ENCODE data around the gene NPAS2.

Gene NPAS2

GRCh38 chr2:100987974-100988373 is 168.0 kb downstream of the NPAS2 start:
- no CpG with 5 or more reads among the region's 4 CpGs for WGBS (ENCODE audit: extremely low coverage, insufficient coverage, low lambda C conversion rate)

GRCh38 chr2:100988630-100989417 is 168.9 kb downstream of the NPAS2 start:
- WGBS (ENCODE audit: extremely low coverage, insufficient coverage, low lambda C conversion rate): no CpG with 5 or more reads among the region's 8 CpGs
- no peak overlapping the region for H4K8ac ChIP-seq (ENCODE audit: low read depth, low read length)

More at GRCh38 chr2:100987974-100988373, 168.0 kb downstream of the NPAS2 start:
- Histone ChIP-seq H3K36me3 (ENCODE audit: control insufficient read depth, insufficient read depth, low read length) (no peaks in the 10 kb centered on the region), H3K27me3 (ENCODE audit: insufficient read depth, low read length, poor library complexity) (no peaks in the 10 kb centered on the region), H2BK5ac (ENCODE audit: low read length) (no peak overlapping the region), H3K56ac (ENCODE audit: low read length) (no peak overlapping the region), H3K79me1 (ENCODE audit: low read length) (no peaks in the 10 kb centered on the region), H3K4me2 (ENCODE audit: low read length) (no peak overlapping the region), H4K5ac (ENCODE audit: low read length) (no peak overlapping the region), H3K9ac (ENCODE audit: low read length) (no peak overlapping the region), H2AK5ac (ENCODE audit: low read length) (no peak overlapping the region), H3K4me3 (ENCODE audit: low read length) (no peak overlapping the region), H4K8ac (ENCODE audit: low read depth, low read length) (no peak overlapping the region), H2BK120ac (ENCODE audit: low read depth, low read length) (no peak overlapping the region), H2BK15ac (replicated peaks; ENCODE audit: low read depth) (no peak overlapping the region), H3K4me1 (ENCODE audit: control insufficient read depth, low read depth, low read length) (no peaks in the 10 kb centered on the region), H3K23ac (ENCODE audit: low read length) (no peak overlapping the region), H3K79me2 (ENCODE audit: control insufficient read depth, insufficient read depth, low read length) (no peaks in the 10 kb centered on the region), H3K18ac (ENCODE audit: low read length) (no peak overlapping the region), H3K4ac (ENCODE audit: low read depth, low read length) (no peak overlapping the region), H3K27ac (ENCODE audit: low read depth, low read length) (no peak overlapping the region)
- DNase-seq: no peak

GRCh38 chr2:100989666-100990065 is 169.7 kb downstream of the NPAS2 start:
- H3K36me3 ChIP-seq (ENCODE audit: control insufficient read depth, insufficient read depth, low read length): no peaks in the 10 kb centered on the region
- H3K27ac ChIP-seq (ENCODE audit: low read depth, low read length): no peak overlapping the region
- H3K4me1 ChIP-seq (ENCODE audit: control insufficient read depth, low read depth, low read length): no peaks in the 10 kb centered on the region
- no peaks in the 10 kb centered on the region for H3K79me1 ChIP-seq (ENCODE audit: low read length)
- no peaks in the 10 kb centered on the region for H3K27me3 ChIP-seq (ENCODE audit: insufficient read depth, low read length, poor library complexity)
- H3K4ac ChIP-seq (ENCODE audit: low read depth, low read length): no peak overlapping the region
- H3K23ac ChIP-seq (ENCODE audit: low read length): no peak overlapping the region
- no peak overlapping the region for H3K4me3 ChIP-seq (ENCODE audit: low read length)
- no peak for DNase-seq
- no peak overlapping the region for H3K4me2 ChIP-seq (ENCODE audit: low read length)
- no peak overlapping the region for H4K5ac ChIP-seq (ENCODE audit: low read length)
- no peak overlapping the region for H2BK120ac ChIP-seq (ENCODE audit: low read depth, low read length)
- WGBS (ENCODE audit: extremely low coverage, insufficient coverage, low lambda C conversion rate): no CpG with 5 or more reads among the region's 3 CpGs
- H3K79me2 ChIP-seq (ENCODE audit: control insufficient read depth, insufficient read depth, low read length): no peaks in the 10 kb centered on the region
- H2AK5ac ChIP-seq (ENCODE audit: low read length): no peak overlapping the region
- no peak overlapping the region for H3K56ac ChIP-seq (ENCODE audit: low read length)
- no peak overlapping the region for H2BK5ac ChIP-seq (ENCODE audit: low read length)
- no peak overlapping the region for H3K9ac ChIP-seq (ENCODE audit: low read length)
- H2BK15ac ChIP-seq (replicated peaks; ENCODE audit: low read depth): no peak overlapping the region
- H4K8ac ChIP-seq (ENCODE audit: low read depth, low read length): no peak overlapping the region
- H3K18ac ChIP-seq (ENCODE audit: low read length): no peak overlapping the region

More at GRCh38 chr2:100988630-100989417, 168.9 kb downstream of the NPAS2 start:
- Histone ChIP-seq H3K9ac (ENCODE audit: low read length) (no peak overlapping the region), H3K27ac (ENCODE audit: low read depth, low read length) (no peak overlapping the region), H2BK15ac (replicated peaks; ENCODE audit: low read depth) (no peak overlapping the region), H2AK5ac (ENCODE audit: low read length) (no peak overlapping the region), H2BK5ac (ENCODE audit: low read length) (no peak overlapping the region), H3K4me1 (ENCODE audit: control insufficient read depth, low read depth, low read length) (no peaks in the 10 kb centered on the region), H3K4me2 (ENCODE audit: low read length) (no peak overlapping the region), H3K36me3 (ENCODE audit: control insufficient read depth, insufficient read depth, low read length) (no peaks in the 10 kb centered on the region), H3K79me1 (ENCODE audit: low read length) (no peaks in the 10 kb centered on the region), H3K4me3 (ENCODE audit: low read length) (no peak overlapping the region), H3K18ac (ENCODE audit: low read length) (no peak overlapping the region), H4K5ac (ENCODE audit: low read length) (no peak overlapping the region), H3K23ac (ENCODE audit: low read length) (no peak overlapping the region), H3K56ac (ENCODE audit: low read length) (no peak overlapping the region), H3K4ac (ENCODE audit: low read depth, low read length) (no peak overlapping the region), H3K79me2 (ENCODE audit: control insufficient read depth, insufficient read depth, low read length) (no peaks in the 10 kb centered on the region), H3K27me3 (ENCODE audit: insufficient read depth, low read length, poor library complexity) (no peaks in the 10 kb centered on the region), H2BK120ac (ENCODE audit: low read depth, low read length) (no peak overlapping the region)
- DNase-seq: no peak

GRCh38 chr2:100990166-100990565 is 170.2 kb downstream of the NPAS2 start:
- H3K23ac ChIP-seq (ENCODE audit: low read length): no peak overlapping the region
- H2BK15ac ChIP-seq (replicated peaks; ENCODE audit: low read depth): no peak overlapping the region
- H3K9ac ChIP-seq (ENCODE audit: low read length): no peak overlapping the region
- H2BK5ac ChIP-seq (ENCODE audit: low read length): no peak overlapping the region
- H4K5ac ChIP-seq (ENCODE audit: low read length): no peak overlapping the region
- no peak overlapping the region for H3K56ac ChIP-seq (ENCODE audit: low read length)
- H3K27ac ChIP-seq (ENCODE audit: low read depth, low read length): no peak overlapping the region
- no peak overlapping the region for H3K4ac ChIP-seq (ENCODE audit: low read depth, low read length)
- H4K8ac ChIP-seq (ENCODE audit: low read depth, low read length): no peak overlapping the region
- H2BK120ac ChIP-seq (ENCODE audit: low read depth, low read length): no peak overlapping the region
- H3K4me2 ChIP-seq (ENCODE audit: low read length): no peak overlapping the region
- DNase-seq: no peak
- no peak overlapping the region for H3K4me3 ChIP-seq (ENCODE audit: low read length)
- H3K36me3 ChIP-seq (ENCODE audit: control insufficient read depth, insufficient read depth, low read length): no peaks in the 10 kb centered on the region
- no peak overlapping the region for H3K18ac ChIP-seq (ENCODE audit: low read length)
- no peaks in the 10 kb centered on the region for H3K79me1 ChIP-seq (ENCODE audit: low read length)
- no CpG with 5 or more reads among the region's 9 CpGs for WGBS (ENCODE audit: extremely low coverage, insufficient coverage, low lambda C conversion rate)
- no peak overlapping the region for H2AK5ac ChIP-seq (ENCODE audit: low read length)
- no peaks in the 10 kb centered on the region for H3K4me1 ChIP-seq (ENCODE audit: control insufficient read depth, low read depth, low read length)
- H3K79me2 ChIP-seq (ENCODE audit: control insufficient read depth, insufficient read depth, low read length): no peaks in the 10 kb centered on the region
- H3K27me3 ChIP-seq (ENCODE audit: insufficient read depth, low read length, poor library complexity): no peaks in the 10 kb centered on the region

GRCh38 chr2:100990650-100991403 is 170.9 kb downstream of the NPAS2 start:
- H3K4me1 ChIP-seq (ENCODE audit: control insufficient read depth, low read depth, low read length): no peaks in the 10 kb centered on the region
- H2BK5ac ChIP-seq (ENCODE audit: low read length): no peak overlapping the region
- WGBS (ENCODE audit: extremely low coverage, insufficient coverage, low lambda C conversion rate): no CpG with 5 or more reads among the region's 24 CpGs
- H3K4me3 ChIP-seq (ENCODE audit: low read length): no peak overlapping the region
- no peak overlapping the region for H3K4me2 ChIP-seq (ENCODE audit: low read length)
- no peak for DNase-seq
- H3K23ac ChIP-seq (ENCODE audit: low read length): no peak overlapping the region
- no peaks in the 10 kb centered on the region for H3K79me2 ChIP-seq (ENCODE audit: control insufficient read depth, insufficient read depth, low read length)
- no peak overlapping the region for H3K18ac ChIP-seq (ENCODE audit: low read length)
- H4K8ac ChIP-seq (ENCODE audit: low read depth, low read length): no peak overlapping the region
- H2BK15ac ChIP-seq (replicated peaks; ENCODE audit: low read depth): no peak overlapping the region
- H3K27me3 ChIP-seq (ENCODE audit: insufficient read depth, low read length, poor library complexity): no peaks in the 10 kb centered on the region
- H3K27ac ChIP-seq (ENCODE audit: low read depth, low read length): no peak overlapping the region
- H3K4ac ChIP-seq (ENCODE audit: low read depth, low read length): no peak overlapping the region
- H3K56ac ChIP-seq (ENCODE audit: low read length): no peak overlapping the region
- H4K5ac ChIP-seq (ENCODE audit: low read length): no peak overlapping the region
- H3K79me1 ChIP-seq (ENCODE audit: low read length): no peaks in the 10 kb centered on the region
- no peak overlapping the region for H2AK5ac ChIP-seq (ENCODE audit: low read length)
- no peak overlapping the region for H2BK120ac ChIP-seq (ENCODE audit: low read depth, low read length)
- H3K9ac ChIP-seq (ENCODE audit: low read length): no peak overlapping the region
- H3K36me3 ChIP-seq (ENCODE audit: control insufficient read depth, insufficient read depth, low read length): no peaks in the 10 kb centered on the region

Data from mesendoderm (in vitro differentiated cells).